Measurements from ENCODE around the gene TMEM254. TPM values are rescaled to one million over a fixed set of nuclear protein-coding genes. Genes with fewer than 3 reads are reported as not detected.

The TMEM254 gene
- total RNA-seq, 2 experiments from 2014 or later, result not detected

DNA sequence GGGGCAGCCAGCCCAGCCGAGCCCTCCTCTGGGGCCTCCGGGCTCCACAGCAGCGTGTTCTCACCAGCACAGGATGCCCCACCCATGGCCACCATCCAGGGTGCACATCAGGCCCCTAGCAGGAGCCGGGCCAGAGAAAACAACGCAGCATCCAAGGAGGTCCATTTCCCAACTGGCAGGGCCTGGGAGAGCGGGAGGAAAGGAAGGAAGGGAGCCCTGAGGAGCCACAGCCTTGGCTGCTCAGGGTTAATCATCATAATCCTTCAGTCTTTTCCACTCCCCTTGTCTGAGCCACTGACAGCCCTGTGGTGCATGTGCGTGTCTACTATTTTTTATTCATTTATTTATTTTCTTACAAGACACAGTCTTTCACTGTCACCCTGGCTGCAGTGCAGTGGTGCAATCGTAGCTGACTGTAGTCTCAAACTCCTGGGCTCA lies 57.7 kb downstream of the TMEM254 start:
- no peaks in the 10 kb centered on the region for H4K20me1 ChIP-seq (ENCODE audit: insufficient read depth, low read length)
- no peaks in the 10 kb centered on the region for H3K9me2 ChIP-seq (ENCODE audit: insufficient read depth, low read length)
- DNase-seq (ENCODE audit: low spot score), result no peak
- TF ChIP-seq EZH2phosphoT487 (IDR thresholded peaks at IDR 0.05; ENCODE audit: borderline replicate concordance, low read depth, low read length), result no peak
- TF ChIP-seq, protein P1, sequence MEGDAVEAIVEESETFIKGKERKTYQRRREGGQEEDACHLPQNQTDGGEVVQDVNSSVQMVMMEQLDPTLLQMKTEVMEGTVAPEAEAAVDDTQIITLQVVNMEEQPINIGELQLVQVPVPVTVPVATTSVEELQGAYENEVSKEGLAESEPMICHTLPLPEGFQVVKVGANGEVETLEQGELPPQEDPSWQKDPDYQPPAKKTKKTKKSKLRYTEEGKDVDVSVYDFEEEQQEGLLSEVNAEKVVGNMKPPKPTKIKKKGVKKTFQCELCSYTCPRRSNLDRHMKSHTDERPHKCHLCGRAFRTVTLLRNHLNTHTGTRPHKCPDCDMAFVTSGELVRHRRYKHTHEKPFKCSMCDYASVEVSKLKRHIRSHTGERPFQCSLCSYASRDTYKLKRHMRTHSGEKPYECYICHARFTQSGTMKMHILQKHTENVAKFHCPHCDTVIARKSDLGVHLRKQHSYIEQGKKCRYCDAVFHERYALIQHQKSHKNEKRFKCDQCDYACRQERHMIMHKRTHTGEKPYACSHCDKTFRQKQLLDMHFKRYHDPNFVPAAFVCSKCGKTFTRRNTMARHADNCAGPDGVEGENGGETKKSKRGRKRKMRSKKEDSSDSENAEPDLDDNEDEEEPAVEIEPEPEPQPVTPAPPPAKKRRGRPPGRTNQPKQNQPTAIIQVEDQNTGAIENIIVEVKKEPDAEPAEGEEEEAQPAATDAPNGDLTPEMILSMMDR (conservative IDR thresholded peaks at IDR 0.05; ENCODE audit: low read length), result no peak
- H3K4me1 ChIP-seq (ENCODE audit: insufficient read depth, low read length, poor library complexity, severe bottlenecking), result no peaks in the 10 kb centered on the region
- no peak overlapping the region for H3K27ac ChIP-seq (ENCODE audit: low read depth, low read length, poor library complexity, severe bottlenecking)
- ChIA-PET CTCF (ENCODE audit: unreplicated experiment) (no interaction called here), POLR2A (no interaction called here)
- H3K36me3 ChIP-seq (ENCODE audit: insufficient read depth, low read length), result no peaks in the 10 kb centered on the region
- no peak overlapping the region for H3K4me2 ChIP-seq (ENCODE audit: low read length)
- H2AFZ ChIP-seq (ENCODE audit: low read length), result no peak overlapping the region
- intact Hi-C loops (cut with micrococcal nuclease; ENCODE audit: unreplicated experiment), result no loop called here
- no peaks in the 10 kb centered on the region for H3K79me2 ChIP-seq (ENCODE audit: insufficient read depth, low read depth, low read length)
- no peak overlapping the region for H3K4me3 ChIP-seq (ENCODE audit: low read depth, low read length, poor library complexity, severe bottlenecking)
- BruUV-seq (replicated peaks), result no TSS peak
- no peaks in the 10 kb centered on the region for H3K9me3 ChIP-seq (ENCODE audit: low read length)

DNA sequence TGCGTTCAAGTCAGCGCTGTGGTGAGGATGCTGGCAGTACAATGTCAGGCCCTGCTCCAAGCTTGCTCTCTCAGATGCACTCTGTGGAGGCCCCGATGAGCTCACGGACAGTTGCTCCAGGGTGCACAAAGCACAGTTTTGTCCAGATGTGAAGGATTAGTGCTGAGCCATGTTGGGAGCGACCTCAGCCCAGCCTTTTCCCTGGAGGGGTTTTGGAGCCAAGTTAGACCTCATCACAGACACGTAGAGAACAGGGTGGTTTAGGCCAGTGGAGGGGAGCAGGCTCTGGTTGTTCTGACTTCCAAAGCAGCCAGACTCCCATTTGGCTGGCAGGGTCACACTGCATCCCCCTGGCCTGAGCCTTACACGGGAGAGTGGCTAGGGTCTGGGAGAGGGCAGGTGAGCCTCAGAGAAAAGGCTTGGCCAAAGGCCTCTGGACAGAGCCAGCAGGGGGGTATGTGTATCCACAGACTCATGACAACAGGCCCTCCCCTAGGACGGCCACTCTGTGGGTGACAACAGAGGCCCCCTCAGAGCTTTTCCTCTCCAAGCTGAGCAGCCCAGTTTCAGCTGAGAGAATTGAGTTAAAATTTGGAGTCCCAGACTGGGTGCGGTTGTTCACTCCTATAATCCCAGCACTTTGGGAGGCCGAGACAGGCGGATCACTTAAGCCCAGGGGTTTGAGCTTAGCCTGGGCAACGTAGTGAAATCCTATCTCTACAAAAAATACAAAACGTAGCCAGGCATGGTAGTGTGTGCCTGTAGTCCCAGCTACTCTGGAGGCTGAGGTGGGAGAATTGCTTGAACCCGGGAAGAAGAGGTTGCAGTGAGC lies 58.8 kb downstream of the TMEM254 start:
- TF ChIP-seq, protein P1 (conservative IDR thresholded peaks at IDR 0.05; ENCODE audit: low read length), result no peak
- TF ChIP-seq EZH2phosphoT487 (IDR thresholded peaks at IDR 0.05; ENCODE audit: borderline replicate concordance, low read depth, low read length), result no peak
- no peak for DNase-seq (ENCODE audit: low spot score)
- Histone ChIP-seq H3K4me3 (ENCODE audit: low read depth, low read length, poor library complexity, severe bottlenecking) (no peak overlapping the region), H3K27ac (ENCODE audit: low read depth, low read length, poor library complexity, severe bottlenecking) (no peak overlapping the region), H3K4me1 (ENCODE audit: insufficient read depth, low read length, poor library complexity, severe bottlenecking) (no peaks in the 10 kb centered on the region), H4K20me1 (ENCODE audit: insufficient read depth, low read length) (no peaks in the 10 kb centered on the region), H3K9me3 (ENCODE audit: low read length) (no peaks in the 10 kb centered on the region), H3K79me2 (ENCODE audit: insufficient read depth, low read depth, low read length) (no peaks in the 10 kb centered on the region), H2AFZ (ENCODE audit: low read length) (no peak overlapping the region), H3K4me2 (ENCODE audit: low read length) (no peak overlapping the region), H3K36me3 (ENCODE audit: insufficient read depth, low read length) (no peaks in the 10 kb centered on the region), H3K9me2 (ENCODE audit: insufficient read depth, low read length) (no peaks in the 10 kb centered on the region)
- no TSS peak for BruUV-seq (replicated peaks)
- ChIA-PET CTCF (ENCODE audit: unreplicated experiment) (interaction anchor here (0.6 kb wide), 1 partner anchor 334 kb away, joined by 3 read pairs; no protein-coding TSS in a partner anchor), POLR2A (interaction anchor here (0.6 kb wide), 1 partner anchor 639 kb away, joined by 3 read pairs; no protein-coding TSS in a partner anchor)
- intact Hi-C loops (cut with micrococcal nuclease; ENCODE audit: unreplicated experiment), result no loop called here

DNA sequence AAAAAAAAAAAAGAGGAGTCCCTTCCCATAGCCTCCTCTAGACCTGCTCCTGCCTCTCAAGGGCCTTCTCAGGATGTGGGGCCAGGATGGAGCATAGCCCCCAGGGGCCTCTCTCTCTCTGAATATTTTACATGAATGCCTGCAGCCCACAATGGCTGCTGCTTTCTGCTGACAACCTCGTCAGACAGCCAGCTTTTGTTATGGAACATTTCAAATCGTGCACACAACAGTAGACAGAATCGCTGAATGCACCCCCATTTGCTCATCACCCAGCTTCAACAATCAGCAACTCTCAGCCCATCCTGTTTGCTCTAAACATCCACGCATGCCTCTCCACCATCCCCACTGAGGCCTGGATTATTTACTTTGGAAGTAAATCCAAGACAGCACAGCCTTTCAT lies 59.5 kb downstream of the TMEM254 start:
- Histone ChIP-seq H4K20me1 (ENCODE audit: insufficient read depth, low read length) (no peaks in the 10 kb centered on the region), H3K79me2 (ENCODE audit: insufficient read depth, low read depth, low read length) (no peaks in the 10 kb centered on the region), H3K4me1 (ENCODE audit: insufficient read depth, low read length, poor library complexity, severe bottlenecking) (no peaks in the 10 kb centered on the region), H3K4me3 (ENCODE audit: low read depth, low read length, poor library complexity, severe bottlenecking) (no peak overlapping the region), H2AFZ (ENCODE audit: low read length) (no peak overlapping the region), H3K4me2 (ENCODE audit: low read length) (no peak overlapping the region), H3K36me3 (ENCODE audit: insufficient read depth, low read length) (no peaks in the 10 kb centered on the region), H3K9me2 (ENCODE audit: insufficient read depth, low read length) (no peaks in the 10 kb centered on the region), H3K27ac (ENCODE audit: low read depth, low read length, poor library complexity, severe bottlenecking) (no peak overlapping the region), H3K9me3 (ENCODE audit: low read length) (no peaks in the 10 kb centered on the region)
- no TSS peak for BruUV-seq (replicated peaks)
- no peak for DNase-seq (ENCODE audit: low spot score)
- POLR2A ChIA-PET, result no interaction called here
- CTCF ChIA-PET (ENCODE audit: unreplicated experiment), result interaction anchor here (0.6 kb wide), 1 partner anchor 333 kb away, joined by 3 read pairs; no protein-coding TSS in a partner anchor
- intact Hi-C loops (cut with micrococcal nuclease; ENCODE audit: unreplicated experiment), result no loop called here
- TF ChIP-seq, protein P1 (conservative IDR thresholded peaks at IDR 0.05; ENCODE audit: low read length), result no peak
- TF ChIP-seq EZH2phosphoT487 (IDR thresholded peaks at IDR 0.05; ENCODE audit: borderline replicate concordance, low read depth, low read length), result no peak
